WTC11 (cell line): Measurements from ENCODE around the gene KLK2. TPM values are rescaled to one million over a fixed set of nuclear protein-coding genes. Genes with fewer than 3 reads are reported as not detected.

Experiments used
- ATAC-seq: fragments of 200-7000 bp; cut with Tn5 transposase; 2 replicates; pipeline ENCODE4 v1.10.0; 2021; ENCODE audit warnings: mild to moderate bottlenecking, moderate library complexity
- Bru-seq: library from RNA; stranded (reverse); fragments of 400-500 nt; gene quantifications from one replicate; lab custom pipeline; 2021; lab: Mats Ljungman, UMichigan
- CTCF ChIA-PET: fragments of 300-600 bp; sonication (Branson Sonifier 250); formaldehyde crosslinking; loops from one replicate; lab custom pipeline; 2021; ENCODE audit warnings: antibody characterized with exemption; lab: Charles Lee
- POLR2A ChIA-PET: fragments of 350-600 bp; sonication (Branson Sonifier 250); formaldehyde crosslinking; loops from one replicate; lab custom pipeline; 2021; ENCODE audit warnings: antibody characterized with exemption; lab: Charles Lee
- DNase-seq: peaks from one replicate; pipeline ENCODE4 v3.0.0; 2021; ENCODE audit warnings: low spot score
- H3K27ac Mint-ChIP-seq: 2 replicates; pipeline ENCODE4 v1.8.0; 2021; ENCODE audit warnings: mixed read lengths
- H3K27me3 Mint-ChIP-seq: 2 replicates; pipeline ENCODE4 v1.8.0; 2021; ENCODE audit warnings: low read depth, mild to moderate bottlenecking, moderate library complexity, mixed read lengths
- H3K36me3 Mint-ChIP-seq: 2 replicates; pipeline ENCODE4 v1.8.0; 2021; ENCODE audit warnings: mixed read lengths
- H3K4me1 Mint-ChIP-seq: 2 replicates; pipeline ENCODE4 v1.8.0; 2022; ENCODE audit warnings: mixed read lengths
- H3K4me3 Mint-ChIP-seq: 2 replicates; pipeline ENCODE4 v1.8.0; 2021; ENCODE audit warnings: mild to moderate bottlenecking, moderate library complexity, mixed read lengths
- H3K9me3 Mint-ChIP-seq: 2 replicates; pipeline ENCODE4 v1.8.0; 2021; ENCODE audit warnings: mixed read lengths
- ATF1 ChIP-seq: sonication (generic); formaldehyde crosslinking; IDR thresholded peaks from 2 replicates; pipeline ENCODE4 v1.8.1; 2023; ENCODE audit warnings: mild to moderate bottlenecking, moderate library complexity, missing genetic modification reagents
- ELF4 ChIP-seq: sonication (generic); formaldehyde crosslinking; IDR thresholded peaks from 2 replicates; pipeline ENCODE4 v1.8.1; 2022; ENCODE audit warnings: low read depth, mild to moderate bottlenecking, moderate library complexity, missing genetic modification reagents
- ETV6 ChIP-seq: sonication (generic); formaldehyde crosslinking; IDR thresholded peaks from 2 replicates; pipeline ENCODE4 v1.8.1; 2022; ENCODE audit warnings: mild to moderate bottlenecking, missing genetic modification reagents
- FOXK1 ChIP-seq: sonication (generic); formaldehyde crosslinking; IDR thresholded peaks from 2 replicates; pipeline ENCODE4 v1.8.0; 2022; ENCODE audit warnings: mild to moderate bottlenecking, moderate library complexity, missing genetic modification reagents
- FOXP1 ChIP-seq: sonication (generic); formaldehyde crosslinking; IDR thresholded peaks from 2 replicates; pipeline ENCODE4 v1.8.0; 2022; ENCODE audit warnings: missing genetic modification reagents, mild to moderate bottlenecking, moderate library complexity, borderline replicate concordance
- GABPB1 ChIP-seq: sonication (generic); formaldehyde crosslinking; IDR thresholded peaks from 2 replicates; pipeline ENCODE4 v1.8.1; 2023; ENCODE audit warnings: mild to moderate bottlenecking, missing genetic modification reagents
- HMGA2 ChIP-seq: fragments of 250-450 bp; sonication (Bioruptor Pico); IDR thresholded peaks from 2 replicates; pipeline ENCODE4 v1.4.0; 2021; ENCODE audit warnings: mild to moderate bottlenecking, moderate library complexity
- MYBL2 ChIP-seq: sonication (generic); formaldehyde crosslinking; IDR thresholded peaks from 2 replicates; pipeline ENCODE4 v1.8.1; 2023; ENCODE audit warnings: mild to moderate bottlenecking, moderate library complexity, missing genetic modification reagents
- NFATC4 ChIP-seq: fragments of 250-450 bp; sonication (Bioruptor Pico); IDR thresholded peaks from 2 replicates; pipeline ENCODE4 v1.9.0; 2021; ENCODE audit warnings: mild to moderate bottlenecking
- NFYB ChIP-seq: sonication (generic); formaldehyde crosslinking; conservative IDR thresholded peaks from 2 replicates; pipeline ENCODE4 v1.8.0; 2022; ENCODE audit warnings: low read depth, missing genetic modification reagents
- PRRX2 ChIP-seq: fragments of 250-450 bp; sonication (Bioruptor Pico); IDR thresholded peaks from 2 replicates; pipeline ENCODE4 v1.8.0; 2021; ENCODE audit warnings: mild to moderate bottlenecking
- RORB ChIP-seq: fragments of 250-450 bp; sonication (Bioruptor Pico); IDR thresholded peaks from 2 replicates; pipeline ENCODE4 v1.9.0; 2021; ENCODE audit warnings: mild to moderate bottlenecking
- SMAD3 ChIP-seq: sonication (generic); formaldehyde crosslinking; IDR thresholded peaks from 2 replicates; pipeline ENCODE4 v1.8.0; 2022; ENCODE audit warnings: missing genetic modification reagents, mild to moderate bottlenecking, borderline replicate concordance
- ZNF138 ChIP-seq: sonication (generic); formaldehyde crosslinking; conservative IDR thresholded peaks from 2 replicates; pipeline ENCODE4 v1.8.1; 2022; ENCODE audit warnings: mild to moderate bottlenecking, moderate library complexity, missing genetic modification reagents
- ZNF423 ChIP-seq: fragments of 250-450 bp; sonication (Bioruptor Pico); IDR thresholded peaks from 2 replicates; pipeline ENCODE4 v2.1.2; 2022; ENCODE audit warnings: mild to moderate bottlenecking, moderate library complexity
- long read RNA-seq, 3 experiments: library from RNA in 1 of 3; library from capped mRNA in 1 of 3; library from polyadenylated mRNA in 1 of 3; unstranded in 2 of 3; stranded (forward) in 1 of 3; transcript quantifications; one replicate each; pipeline ENCODE4 v2.0.0, GENCODE V29; 2021
- total RNA-seq: library from RNA; stranded (reverse); gene quantifications from 3 replicates; pipeline ENCODE4 v1.2.3, GENCODE V29; 2021
- TF ChIP-seq, protein P1 (sequence below): sonication (generic); formaldehyde crosslinking; conservative IDR thresholded peaks from 2 replicates; pipeline ENCODE4 v1.8.1; 2023; ENCODE audit warnings: mild to moderate bottlenecking, low read depth, missing genetic modification reagents, moderate library complexity
- TF ChIP-seq, protein P2 (sequence below): sonication (generic); formaldehyde crosslinking; IDR thresholded peaks from 2 replicates; pipeline ENCODE4 v1.8.1; 2023; ENCODE audit warnings: mild to moderate bottlenecking, missing genetic modification reagents
- TF ChIP-seq, protein P3 (sequence below): sonication (generic); formaldehyde crosslinking; IDR thresholded peaks from 2 replicates; pipeline ENCODE4 v1.8.1; 2023; ENCODE audit warnings: mild to moderate bottlenecking, missing genetic modification reagents, moderate library complexity
- TF ChIP-seq, protein P4 (sequence below): sonication (generic); formaldehyde crosslinking; conservative IDR thresholded peaks from 2 replicates; pipeline ENCODE4 v1.8.1; 2022; ENCODE audit warnings: mild to moderate bottlenecking, missing genetic modification reagents
- TF ChIP-seq, protein P5 (sequence below): sonication (generic); formaldehyde crosslinking; IDR thresholded peaks from 2 replicates; pipeline ENCODE4 v1.8.1; 2022; ENCODE audit warnings: mild to moderate bottlenecking, missing genetic modification reagents, moderate library complexity, borderline replicate concordance
- TF ChIP-seq, protein P6 (sequence below): sonication (generic); formaldehyde crosslinking; IDR thresholded peaks from 2 replicates; pipeline ENCODE4 v1.8.1; 2023; ENCODE audit warnings: mild to moderate bottlenecking, missing genetic modification reagents
- TF ChIP-seq, protein P7 (sequence below): fragments of 250-450 bp; sonication (Bioruptor Pico); IDR thresholded peaks from 2 replicates; pipeline ENCODE4 v1.9.0; 2021; ENCODE audit warnings: moderate library complexity, mild to moderate bottlenecking, inconsistent platforms, borderline replicate concordance
- TF ChIP-seq, protein P8 (sequence below): fragments of 250-450 bp; sonication (Bioruptor Pico); IDR thresholded peaks from 2 replicates; pipeline ENCODE4 v2.1.2; 2022; ENCODE audit warnings: mild to moderate bottlenecking, moderate library complexity

KLK2 gene
- total RNA-seq (0.18 to 0.46 TPM in 2 of 3 replicates, not detected in the other), Bru-seq, nascent RNA (not detected)
- long read RNA-seq, experiment 1, result 0 reads
- long read RNA-seq, experiment 2, result 0 reads
- long read RNA-seq, experiment 3, result 0 reads

DNA sequence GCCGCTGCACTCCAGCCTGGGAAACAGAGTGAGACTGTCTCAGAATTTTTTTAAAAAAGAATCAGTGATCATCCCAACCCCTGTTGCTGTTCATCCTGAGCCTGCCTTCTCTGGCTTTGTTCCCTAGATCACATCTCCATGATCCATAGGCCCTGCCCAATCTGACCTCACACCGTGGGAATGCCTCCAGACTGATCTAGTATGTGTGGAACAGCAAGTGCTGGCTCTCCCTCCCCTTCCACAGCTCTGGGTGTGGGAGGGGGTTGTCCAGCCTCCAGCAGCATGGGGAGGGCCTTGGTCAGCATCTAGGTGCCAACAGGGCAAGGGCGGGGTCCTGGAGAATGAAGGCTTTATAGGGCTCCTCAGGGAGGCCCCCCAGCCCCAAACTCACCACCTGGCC lies at the start of gene KLK2:
Gene KLK2 (plus strand): TSS at position 384 of the 400 bp plus-strand sequence. CDS start 35 bp downstream, outside the sequence.
- Mint-ChIP-seq H3K9me3 (no peaks in the 10 kb centered on the region), H3K27ac (no peak within 1 kb of the TSS), H3K27me3 (peaks cover 39% of the 10 kb centered on the region)
- CTCF ChIA-PET, result interaction anchor here (1.3 kb wide), 1 partner anchor 77 kb away, joined by 3 read pairs; no protein-coding TSS in a partner anchor
- TF ChIP-seq, protein P1, sequence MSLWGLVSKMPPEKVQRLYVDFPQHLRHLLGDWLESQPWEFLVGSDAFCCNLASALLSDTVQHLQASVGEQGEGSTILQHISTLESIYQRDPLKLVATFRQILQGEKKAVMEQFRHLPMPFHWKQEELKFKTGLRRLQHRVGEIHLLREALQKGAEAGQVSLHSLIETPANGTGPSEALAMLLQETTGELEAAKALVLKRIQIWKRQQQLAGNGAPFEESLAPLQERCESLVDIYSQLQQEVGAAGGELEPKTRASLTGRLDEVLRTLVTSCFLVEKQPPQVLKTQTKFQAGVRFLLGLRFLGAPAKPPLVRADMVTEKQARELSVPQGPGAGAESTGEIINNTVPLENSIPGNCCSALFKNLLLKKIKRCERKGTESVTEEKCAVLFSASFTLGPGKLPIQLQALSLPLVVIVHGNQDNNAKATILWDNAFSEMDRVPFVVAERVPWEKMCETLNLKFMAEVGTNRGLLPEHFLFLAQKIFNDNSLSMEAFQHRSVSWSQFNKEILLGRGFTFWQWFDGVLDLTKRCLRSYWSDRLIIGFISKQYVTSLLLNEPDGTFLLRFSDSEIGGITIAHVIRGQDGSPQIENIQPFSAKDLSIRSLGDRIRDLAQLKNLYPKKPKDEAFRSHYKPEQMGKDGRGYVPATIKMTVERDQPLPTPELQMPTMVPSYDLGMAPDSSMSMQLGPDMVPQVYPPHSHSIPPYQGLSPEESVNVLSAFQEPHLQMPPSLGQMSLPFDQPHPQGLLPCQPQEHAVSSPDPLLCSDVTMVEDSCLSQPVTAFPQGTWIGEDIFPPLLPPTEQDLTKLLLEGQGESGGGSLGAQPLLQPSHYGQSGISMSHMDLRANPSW, result no peak
- TF ChIP-seq FOXP1 (CRISPR knock-in tag), result no peak
- no peak for TF ChIP-seq ZNF423 (CRISPR knock-in tag)
- TF ChIP-seq, protein P2, sequence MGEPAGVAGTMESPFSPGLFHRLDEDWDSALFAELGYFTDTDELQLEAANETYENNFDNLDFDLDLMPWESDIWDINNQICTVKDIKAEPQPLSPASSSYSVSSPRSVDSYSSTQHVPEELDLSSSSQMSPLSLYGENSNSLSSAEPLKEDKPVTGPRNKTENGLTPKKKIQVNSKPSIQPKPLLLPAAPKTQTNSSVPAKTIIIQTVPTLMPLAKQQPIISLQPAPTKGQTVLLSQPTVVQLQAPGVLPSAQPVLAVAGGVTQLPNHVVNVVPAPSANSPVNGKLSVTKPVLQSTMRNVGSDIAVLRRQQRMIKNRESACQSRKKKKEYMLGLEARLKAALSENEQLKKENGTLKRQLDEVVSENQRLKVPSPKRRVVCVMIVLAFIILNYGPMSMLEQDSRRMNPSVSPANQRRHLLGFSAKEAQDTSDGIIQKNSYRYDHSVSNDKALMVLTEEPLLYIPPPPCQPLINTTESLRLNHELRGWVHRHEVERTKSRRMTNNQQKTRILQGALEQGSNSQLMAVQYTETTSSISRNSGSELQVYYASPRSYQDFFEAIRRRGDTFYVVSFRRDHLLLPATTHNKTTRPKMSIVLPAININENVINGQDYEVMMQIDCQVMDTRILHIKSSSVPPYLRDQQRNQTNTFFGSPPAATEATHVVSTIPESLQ (CRISPR knock-in tag), result no peak
- TF ChIP-seq NFYB (CRISPR knock-in tag), result no peak
- no peak for TF ChIP-seq RORB (CRISPR knock-in tag)
- no peak for TF ChIP-seq PRRX2
- no peak for TF ChIP-seq ZNF138
- TF ChIP-seq, protein P3, sequence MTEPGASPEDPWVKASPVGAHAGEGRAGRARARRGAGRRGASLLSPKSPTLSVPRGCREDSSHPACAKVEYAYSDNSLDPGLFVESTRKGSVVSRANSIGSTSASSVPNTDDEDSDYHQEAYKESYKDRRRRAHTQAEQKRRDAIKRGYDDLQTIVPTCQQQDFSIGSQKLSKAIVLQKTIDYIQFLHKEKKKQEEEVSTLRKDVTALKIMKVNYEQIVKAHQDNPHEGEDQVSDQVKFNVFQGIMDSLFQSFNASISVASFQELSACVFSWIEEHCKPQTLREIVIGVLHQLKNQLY (CRISPR knock-in tag), result no peak
- no peak for TF ChIP-seq ETV6
- TF ChIP-seq, protein P4, sequence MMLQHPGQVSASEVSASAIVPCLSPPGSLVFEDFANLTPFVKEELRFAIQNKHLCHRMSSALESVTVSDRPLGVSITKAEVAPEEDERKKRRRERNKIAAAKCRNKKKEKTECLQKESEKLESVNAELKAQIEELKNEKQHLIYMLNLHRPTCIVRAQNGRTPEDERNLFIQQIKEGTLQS (CRISPR knock-in tag), result no peak
- no peak for TF ChIP-seq NFATC4 (CRISPR knock-in tag)
- TF ChIP-seq, all 79 proteins: peak for 0
- POLR2A ChIA-PET, result no interaction called here
- Mint-ChIP-seq H3K4me1 (peaks cover 3% of the 10 kb centered on the region; the same call in 1 of the 2 replicates), H3K36me3 (no peaks in the 10 kb centered on the region), H3K4me3 (no peak within 1 kb of the TSS)
- no peak for ATAC-seq
- DNase-seq, result no peak

DNA sequence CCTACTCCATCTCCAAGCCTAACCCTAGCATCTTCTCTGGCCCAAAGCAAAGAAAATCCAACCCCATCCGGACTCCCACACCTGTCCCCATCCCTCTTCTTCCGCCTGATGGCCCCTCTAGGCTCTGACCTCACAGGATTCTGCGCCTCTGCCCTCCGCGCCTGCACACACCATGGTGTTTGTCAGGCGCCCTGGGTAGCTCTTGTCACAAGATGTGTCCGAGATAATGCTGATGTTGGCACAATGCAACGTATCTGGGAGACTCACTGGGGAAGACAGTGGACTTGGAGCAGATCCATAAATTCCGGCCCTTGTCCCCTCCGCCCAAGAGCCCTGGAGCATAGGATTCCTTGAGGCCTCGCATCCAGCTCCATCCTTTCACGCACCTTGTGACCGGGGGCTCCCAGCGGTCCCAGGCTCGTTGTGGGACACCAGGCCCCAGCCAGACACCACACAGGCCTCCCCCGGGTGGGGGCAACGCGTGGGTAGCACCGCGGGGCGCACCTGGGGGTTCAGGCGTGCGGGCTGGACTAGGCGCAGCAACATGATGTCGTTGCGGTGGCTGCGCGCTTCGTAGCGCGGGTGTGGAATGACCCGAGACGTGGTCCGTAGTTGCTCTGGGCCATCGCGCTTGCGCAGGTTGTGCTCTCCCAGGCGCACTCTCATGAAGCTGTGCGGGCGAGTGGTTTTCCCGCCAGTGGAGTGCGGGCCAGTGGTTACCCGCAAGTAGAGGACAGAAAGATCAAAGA lies 46.6 kb upstream of the KLK2 start:
- ATAC-seq (no peak), DNase-seq (no peak)
- no peak overlapping the region for H3K27ac Mint-ChIP-seq
- ChIA-PET CTCF (no interaction called here), POLR2A (no interaction called here)
- peaks cover 62% of the 10 kb centered on the region for H3K27me3 Mint-ChIP-seq
- H3K36me3 Mint-ChIP-seq, result no peaks in the 10 kb centered on the region
- peaks cover 3% of the 10 kb centered on the region; the same call in 1 of the 2 replicates for H3K4me1 Mint-ChIP-seq
- TF ChIP-seq, protein P5, sequence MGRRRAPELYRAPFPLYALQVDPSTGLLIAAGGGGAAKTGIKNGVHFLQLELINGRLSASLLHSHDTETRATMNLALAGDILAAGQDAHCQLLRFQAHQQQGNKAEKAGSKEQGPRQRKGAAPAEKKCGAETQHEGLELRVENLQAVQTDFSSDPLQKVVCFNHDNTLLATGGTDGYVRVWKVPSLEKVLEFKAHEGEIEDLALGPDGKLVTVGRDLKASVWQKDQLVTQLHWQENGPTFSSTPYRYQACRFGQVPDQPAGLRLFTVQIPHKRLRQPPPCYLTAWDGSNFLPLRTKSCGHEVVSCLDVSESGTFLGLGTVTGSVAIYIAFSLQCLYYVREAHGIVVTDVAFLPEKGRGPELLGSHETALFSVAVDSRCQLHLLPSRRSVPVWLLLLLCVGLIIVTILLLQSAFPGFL (CRISPR knock-in tag), result no peak
- TF ChIP-seq SMAD3 (CRISPR knock-in tag), result no peak
- TF ChIP-seq ELF4 (CRISPR knock-in tag), result no peak
- no peak for TF ChIP-seq ATF1
- TF ChIP-seq GABPB1, result no peak
- TF ChIP-seq, protein P4 (CRISPR knock-in tag), result no peak
- TF ChIP-seq HMGA2, result no peak
- TF ChIP-seq, protein P6, sequence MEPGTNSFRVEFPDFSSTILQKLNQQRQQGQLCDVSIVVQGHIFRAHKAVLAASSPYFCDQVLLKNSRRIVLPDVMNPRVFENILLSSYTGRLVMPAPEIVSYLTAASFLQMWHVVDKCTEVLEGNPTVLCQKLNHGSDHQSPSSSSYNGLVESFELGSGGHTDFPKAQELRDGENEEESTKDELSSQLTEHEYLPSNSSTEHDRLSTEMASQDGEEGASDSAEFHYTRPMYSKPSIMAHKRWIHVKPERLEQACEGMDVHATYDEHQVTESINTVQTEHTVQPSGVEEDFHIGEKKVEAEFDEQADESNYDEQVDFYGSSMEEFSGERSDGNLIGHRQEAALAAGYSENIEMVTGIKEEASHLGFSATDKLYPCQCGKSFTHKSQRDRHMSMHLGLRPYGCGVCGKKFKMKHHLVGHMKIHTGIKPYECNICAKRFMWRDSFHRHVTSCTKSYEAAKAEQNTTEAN (CRISPR knock-in tag), result no peak
- no peak for TF ChIP-seq FOXK1 (CRISPR knock-in tag)
- TF ChIP-seq, protein P7, sequence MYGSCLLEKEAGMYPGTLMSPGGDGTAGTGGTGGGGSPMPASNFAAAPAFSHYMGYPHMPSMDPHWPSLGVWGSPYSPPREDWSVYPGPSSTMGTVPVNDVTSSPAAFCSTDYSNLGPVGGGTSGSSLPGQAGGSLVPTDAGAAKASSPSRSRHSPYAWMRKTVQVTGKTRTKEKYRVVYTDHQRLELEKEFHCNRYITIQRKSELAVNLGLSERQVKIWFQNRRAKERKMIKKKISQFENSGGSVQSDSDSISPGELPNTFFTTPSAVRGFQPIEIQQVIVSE, result no peak
- no peak for TF ChIP-seq MYBL2
- TF ChIP-seq, protein P8, sequence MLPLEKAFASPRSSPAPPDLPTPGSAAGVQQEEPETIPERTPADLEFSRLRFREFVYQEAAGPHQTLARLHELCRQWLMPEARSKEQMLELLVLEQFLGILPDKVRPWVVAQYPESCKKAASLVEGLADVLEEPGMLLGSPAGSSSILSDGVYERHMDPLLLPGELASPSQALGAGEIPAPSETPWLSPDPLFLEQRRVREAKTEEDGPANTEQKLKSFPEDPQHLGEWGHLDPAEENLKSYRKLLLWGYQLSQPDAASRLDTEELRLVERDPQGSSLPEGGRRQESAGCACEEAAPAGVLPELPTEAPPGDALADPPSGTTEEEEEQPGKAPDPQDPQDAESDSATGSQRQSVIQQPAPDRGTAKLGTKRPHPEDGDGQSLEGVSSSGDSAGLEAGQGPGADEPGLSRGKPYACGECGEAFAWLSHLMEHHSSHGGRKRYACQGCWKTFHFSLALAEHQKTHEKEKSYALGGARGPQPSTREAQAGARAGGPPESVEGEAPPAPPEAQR (CRISPR knock-in tag), result no peak
- no peak overlapping the region for H3K4me3 Mint-ChIP-seq
- H3K9me3 Mint-ChIP-seq, result no peaks in the 10 kb centered on the region
